GM18873 (cell line): ENCODE results near the gene HSDL1.

ENCODE experiments used
- ATAC-seq: cut with Tn5 transposase; IDR thresholded peaks from one replicate; pipeline ENCODE4 v1.9.1; 2021; ENCODE audit warnings: mild to moderate bottlenecking, moderate library complexity, moderate number of reproducible peaks; ENCODE audit not compliant: unreplicated experiment, low FRiP score

The HSDL1 gene

GRCh38 chr16:84110527-84110926, 34.5 kb downstream of the HSDL1 start:
- ATAC-seq = no peak

GRCh38 chr16:84109598-84110335, 35.2 kb downstream of the HSDL1 start:
- ATAC-seq = no peak

- no peak for ATAC-seq
These were observed 37.1 kb downstream of the HSDL1 start for GRCh38 chr16:84107921-84108320.

- ATAC-seq = no peak
These were observed 38.8 kb downstream of the HSDL1 start for GRCh38 chr16:84105948-84106740.

- no peak for ATAC-seq
These were observed 39.6 kb downstream of the HSDL1 start for GRCh38 chr16:84105301-84105815.

- no peak for ATAC-seq
These were observed 40.7 kb downstream of the HSDL1 start for GRCh38 chr16:84104231-84104630.

GRCh38 chr16:84103678-84104077, 41.3 kb downstream of the HSDL1 start:
- ATAC-seq = no peak

GRCh38 chr16:84098939-84099338, 46.0 kb downstream of the HSDL1 start:
- ATAC-seq = no peak

- ATAC-seq = no peak
These were observed 48.5 kb downstream of the HSDL1 start for GRCh38 chr16:84096447-84097005.

- no peak for ATAC-seq
These were observed 49.5 kb downstream of the HSDL1 start for GRCh38 chr16:84095466-84095865.

GRCh38 chr16:84093879-84094270, 51.1 kb downstream of the HSDL1 start:
- ATAC-seq = no peak

- no peak for ATAC-seq
These were observed 51.7 kb downstream of the HSDL1 start for GRCh38 chr16:84093120-84093878.

GRCh38 chr16:84091460-84091859, 53.5 kb downstream of the HSDL1 start:
- no peak for ATAC-seq

- no peak for ATAC-seq
These were observed 54.8 kb downstream of the HSDL1 start for GRCh38 chr16:84090211-84090610.

- ATAC-seq = peak; percentile 75
These were observed 56.1 kb downstream of the HSDL1 start for GRCh38 chr16:84088695-84089395.

GRCh38 chr16:84087466-84088151, 57.4 kb downstream of the HSDL1 start:
- no peak for ATAC-seq

- no peak for ATAC-seq
These were observed 58.0 kb downstream of the HSDL1 start for GRCh38 chr16:84087001-84087400.

- ATAC-seq = no peak
These were observed 58.6 kb downstream of the HSDL1 start for GRCh38 chr16:84086341-84086740.

GRCh38 chr16:84085773-84086172, 59.2 kb downstream of the HSDL1 start:
- ATAC-seq = no peak
